Fibroblast of skin of left biceps (primary cell): ENCODE measurements around the gene LMTK3.

Experiments used
- DNase-seq, 2 experiments: peaks; one replicate each; pipeline ENCODE4 v3.0.0-alpha.2; 2013; ENCODE audit warnings: low read depth in 2 of 2

The LMTK3 gene

GRCh38 chr19:48445606-48446481 is 65.8 kb downstream of the LMTK3 start, which contains the start of gene GRWD1:
GRWD1 (plus strand) TSS chr19:48445983; CDS start chr19:48446006, 23 bp downstream.
- peak; percentile 89 for DNase-seq

- peak; percentile 80 to 84 for DNase-seq
Measured at GRCh38 chr19:48445256-48445605, 66.4 kb downstream of the LMTK3 start.

GRCh38 chr19:48444936-48445200 is 66.8 kb downstream of the LMTK3 start:
- DNase-seq = no peak

DNA sequence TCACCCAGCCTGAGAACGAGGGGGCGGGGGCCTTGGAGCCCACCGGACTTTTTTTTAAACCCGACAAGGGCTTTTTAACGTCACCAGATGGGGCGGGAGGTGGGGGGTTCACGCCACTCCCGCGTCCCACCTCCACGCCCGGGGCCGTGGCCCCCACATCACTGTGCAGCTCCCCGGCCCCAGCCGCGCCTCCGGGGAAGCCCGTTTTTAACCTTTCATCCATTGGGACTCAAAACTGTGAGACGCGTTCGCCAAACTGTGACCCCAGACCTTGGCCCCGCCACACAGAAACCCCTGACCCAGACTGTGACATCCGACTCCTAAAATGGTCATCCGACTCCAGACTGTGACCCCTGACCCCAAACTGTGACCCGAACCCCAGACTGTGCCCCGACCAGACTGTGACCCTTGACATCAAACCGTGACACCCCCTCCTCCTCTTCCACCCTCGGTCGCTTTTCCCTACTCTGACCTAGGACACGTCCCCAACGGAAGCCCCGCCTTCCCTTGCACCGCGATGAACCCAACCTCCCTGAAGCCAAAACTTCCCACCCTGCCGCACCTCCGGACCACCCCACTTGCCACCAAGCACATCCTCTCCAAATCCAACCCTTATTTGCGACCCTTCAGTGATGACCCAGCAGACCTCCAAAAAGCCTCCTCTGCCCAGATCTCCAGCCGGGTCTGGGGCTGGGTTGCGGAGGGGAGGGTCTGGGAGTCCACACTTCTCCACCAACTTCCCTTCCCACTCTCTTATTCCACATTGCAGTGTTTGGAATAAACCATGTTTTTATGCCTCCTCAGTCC is 67.3 kb downstream of the LMTK3 start:
- no peak for DNase-seq

- DNase-seq = no peak
Measured at GRCh38 chr19:48443731-48444128, 67.9 kb downstream of the LMTK3 start.

GRCh38 chr19:48443256-48443655 is 68.4 kb downstream of the LMTK3 start:
- DNase-seq = no peak

GRCh38 chr19:48442116-48443035 is 69.3 kb downstream of the LMTK3 start:
- DNase-seq = no peak

DNA sequence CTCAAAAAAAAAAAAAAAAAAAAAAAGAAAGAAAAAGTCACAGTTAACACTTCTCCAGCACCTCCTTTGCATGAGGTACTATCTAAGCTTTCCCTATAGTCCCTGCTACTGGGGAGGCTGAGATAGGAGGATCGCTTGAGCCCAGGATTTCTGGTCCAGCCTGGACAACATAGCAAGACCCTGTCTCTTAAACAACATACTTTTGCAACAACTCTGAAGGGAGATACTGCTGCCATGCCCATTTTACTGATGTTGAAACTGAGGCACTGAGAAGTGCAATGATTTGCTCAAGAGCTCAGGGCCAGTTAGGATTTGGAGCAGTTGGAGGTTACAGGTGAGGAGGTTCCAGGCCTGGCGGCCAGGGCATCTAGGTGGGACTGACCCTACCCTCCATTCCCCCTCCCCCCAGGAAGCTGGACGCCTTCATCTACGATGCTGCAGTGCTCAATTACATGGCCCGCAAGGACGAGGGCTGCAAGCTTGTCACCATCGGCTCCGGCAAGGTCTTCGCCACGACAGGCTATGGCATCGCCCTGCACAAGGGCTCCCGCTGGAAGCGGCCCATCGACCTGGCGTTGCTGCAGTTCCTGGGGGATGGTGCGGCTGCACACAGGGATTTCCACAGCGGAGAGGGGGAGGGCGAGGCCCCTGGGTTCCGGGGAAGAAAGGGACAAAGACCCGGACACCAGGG is 70.1 kb downstream of the LMTK3 start:
- DNase-seq = no peak

- DNase-seq = no peak
Measured at GRCh38 chr19:48436586-48436985, 75.0 kb downstream of the LMTK3 start.
